Glomerular endothelial cell (primary cell): Measurements from ENCODE around the gene SHC4. TPM values are rescaled to one million over a fixed set of nuclear protein-coding genes. Genes with fewer than 3 reads are reported as not detected.

ENCODE experiments used
- DNase-seq: peaks from one replicate; pipeline ENCODE4 v3.0.0-alpha.2; 2011; ENCODE audit warnings: low read depth, low spot score; ENCODE audit errors: extremely low read depth
- total RNA-seq: library from RNA; depleted of rRNA; stranded (reverse); fragments of >200 nt; gene quantifications from 2 replicates; pipeline ENCODE4 v1.2.3, GENCODE V29; 2015

The SHC4 gene, protein sequence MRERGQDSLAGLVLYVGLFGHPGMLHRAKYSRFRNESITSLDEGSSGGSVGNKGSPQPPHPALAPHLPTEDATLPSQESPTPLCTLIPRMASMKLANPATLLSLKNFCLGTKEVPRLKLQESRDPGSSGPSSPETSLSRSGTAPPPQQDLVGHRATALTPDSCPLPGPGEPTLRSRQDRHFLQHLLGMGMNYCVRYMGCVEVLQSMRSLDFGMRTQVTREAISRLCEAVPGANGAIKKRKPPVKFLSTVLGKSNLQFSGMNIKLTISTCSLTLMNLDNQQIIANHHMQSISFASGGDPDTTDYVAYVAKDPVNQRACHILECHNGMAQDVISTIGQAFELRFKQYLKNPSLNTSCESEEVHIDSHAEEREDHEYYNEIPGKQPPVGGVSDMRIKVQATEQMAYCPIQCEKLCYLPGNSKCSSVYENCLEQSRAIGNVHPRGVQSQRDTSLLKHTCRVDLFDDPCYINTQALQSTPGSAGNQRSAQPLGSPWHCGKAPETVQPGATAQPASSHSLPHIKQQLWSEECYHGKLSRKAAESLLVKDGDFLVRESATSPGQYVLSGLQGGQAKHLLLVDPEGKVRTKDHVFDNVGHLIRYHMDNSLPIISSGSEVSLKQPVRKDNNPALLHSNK
- total RNA-seq: 1.1 and 2.8 TPM in 2 replicates

DNA sequence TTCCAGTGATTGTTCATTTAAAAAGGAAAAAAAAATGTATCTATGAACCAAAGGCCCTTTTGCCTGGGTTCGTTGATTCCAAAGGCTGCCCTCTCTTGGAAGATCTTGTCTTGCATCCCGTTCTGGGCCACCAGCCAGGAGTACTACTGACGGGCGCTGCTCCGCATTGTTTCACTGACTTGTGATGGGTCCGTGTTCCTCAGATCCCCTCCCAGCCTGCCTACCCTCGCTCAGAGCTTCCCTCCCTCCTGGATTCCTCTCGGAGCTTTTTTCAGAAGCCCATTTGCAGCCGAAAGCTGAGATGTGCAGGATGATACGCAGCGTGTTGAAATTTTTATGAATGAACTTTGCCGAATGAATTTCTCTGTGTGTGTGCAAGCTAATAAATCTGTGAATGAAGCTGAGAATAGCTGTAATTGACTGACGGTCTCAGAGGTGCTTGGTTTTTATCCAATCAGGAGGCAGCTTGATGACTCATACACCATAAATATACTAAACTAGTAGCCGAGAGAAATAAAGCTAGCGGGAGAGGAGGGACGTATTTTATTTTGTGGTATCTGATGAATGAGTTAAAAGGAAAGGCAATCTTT is at the start of gene SHC4:
TSS of gene SHC4 (minus strand) at position 396 of the 590 bp plus-strand sequence. CDS start 904 bp downstream, outside the sequence.
- peak; percentile 63 for DNase-seq

DNA sequence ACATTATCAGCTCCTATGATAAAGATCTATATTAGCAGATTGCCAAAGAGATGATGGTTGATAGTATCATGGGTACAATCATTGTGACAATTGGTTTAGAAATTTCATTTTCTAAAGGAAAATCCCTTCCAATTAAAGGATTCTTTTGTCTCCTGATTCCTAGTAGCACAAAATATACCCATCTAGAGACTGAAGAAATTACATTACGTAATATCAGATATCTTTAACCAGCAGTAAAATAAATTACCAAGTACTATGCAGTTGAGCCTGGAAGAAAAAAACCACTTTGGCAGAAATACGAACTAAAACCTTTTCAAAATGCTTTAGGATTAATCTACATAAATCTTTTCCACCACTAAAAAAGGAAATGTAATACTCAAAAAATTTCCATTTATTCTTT is 35.6 kb upstream of the SHC4 start:
- no peak for DNase-seq

DNA sequence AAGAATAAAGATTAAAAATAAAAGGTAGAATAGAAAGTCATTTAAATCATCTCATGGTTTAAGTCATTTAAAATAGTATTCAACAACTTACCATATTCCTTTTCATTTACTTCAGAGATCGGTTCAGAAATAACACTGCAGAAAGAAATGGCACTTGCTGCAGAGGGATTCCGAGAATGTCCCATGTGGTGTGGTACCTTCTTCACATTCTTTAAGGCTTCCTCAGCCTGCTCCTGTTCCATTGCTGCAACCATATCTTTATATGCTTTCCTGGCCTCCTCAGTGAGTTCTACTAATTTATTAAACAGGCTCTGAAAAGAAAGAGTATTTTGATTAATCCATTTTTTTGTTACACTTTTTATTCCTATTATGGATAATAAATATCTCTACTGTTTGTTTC is 32.6 kb upstream of the SHC4 start:
- DNase-seq: no peak

DNA sequence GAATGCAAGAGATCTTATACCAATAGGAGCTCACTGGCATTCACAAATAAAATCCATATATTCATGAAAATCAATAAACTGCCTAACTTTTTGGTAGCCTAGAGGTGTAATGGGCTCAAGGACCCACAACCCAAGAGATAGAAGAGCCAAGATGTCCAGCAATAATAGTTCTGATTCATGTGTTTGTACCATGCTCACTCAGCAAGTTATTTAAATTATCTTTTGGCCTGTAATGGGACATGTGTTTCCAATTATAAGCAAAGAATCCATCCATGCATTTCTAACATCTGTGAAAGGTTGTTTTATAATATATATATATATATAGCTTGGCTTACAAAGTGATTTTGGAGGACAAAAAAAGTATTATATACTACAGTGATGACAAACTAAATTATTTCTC is 29.7 kb upstream of the SHC4 start:
- DNase-seq: no peak

DNA sequence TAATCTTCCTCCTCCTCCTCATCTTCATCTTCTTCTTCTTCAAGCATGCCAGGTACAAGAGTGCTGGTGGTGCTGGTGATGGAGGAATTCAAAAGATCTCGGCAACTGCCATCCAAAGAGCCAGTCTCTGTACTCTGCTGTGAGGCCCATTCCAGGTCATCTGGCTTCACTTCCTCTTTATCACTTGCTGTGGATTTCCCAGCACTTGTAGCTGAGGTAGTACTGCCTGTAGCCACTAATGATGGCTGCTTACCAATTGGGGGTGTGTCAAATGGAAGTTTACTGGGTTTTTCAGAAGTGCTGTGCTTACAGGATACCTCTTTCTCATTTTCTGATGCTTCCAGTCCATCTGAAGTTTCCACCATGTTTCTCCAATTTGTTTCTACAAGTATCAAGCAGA is 28.8 kb upstream of the SHC4 start:
- DNase-seq: no peak

DNA sequence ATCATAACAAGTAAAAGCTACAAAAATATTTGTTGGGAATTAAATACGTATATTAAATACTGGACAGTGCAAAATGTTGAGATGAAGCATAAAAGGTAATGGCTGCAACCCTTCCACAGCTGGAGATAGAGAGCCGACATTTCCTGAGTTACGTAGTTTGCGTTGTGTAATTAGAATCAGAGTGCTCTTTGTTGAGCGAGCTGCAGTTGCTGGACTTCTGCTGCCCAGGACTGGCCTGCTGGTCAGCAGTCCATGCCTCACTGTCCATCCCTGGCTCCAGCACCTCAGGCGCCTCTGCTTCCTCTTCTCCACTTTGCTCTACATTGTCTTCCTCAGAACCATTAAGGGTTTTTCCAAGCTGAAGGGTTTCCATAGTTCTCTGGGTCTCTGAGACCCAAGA is 28.4 kb upstream of the SHC4 start:
- DNase-seq: no peak

DNA sequence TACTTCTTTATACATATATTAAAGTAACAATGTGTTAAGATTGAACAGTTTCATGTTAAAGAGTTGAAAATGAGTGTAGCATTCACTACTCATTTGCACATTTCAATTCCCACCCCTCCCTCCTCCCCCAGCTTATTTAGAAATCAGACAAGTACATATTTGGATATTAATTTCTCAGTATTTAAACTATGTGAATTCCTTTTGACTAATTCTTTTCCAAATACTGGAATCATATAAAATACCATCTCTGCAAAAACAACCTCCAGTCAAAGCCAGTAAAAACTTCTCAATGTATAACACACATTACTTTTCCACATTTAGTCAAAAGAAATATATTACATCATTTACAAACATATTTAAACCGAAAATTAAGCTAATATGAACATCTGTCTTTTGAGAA is 25.5 kb upstream of the SHC4 start:
- DNase-seq: no peak

DNA sequence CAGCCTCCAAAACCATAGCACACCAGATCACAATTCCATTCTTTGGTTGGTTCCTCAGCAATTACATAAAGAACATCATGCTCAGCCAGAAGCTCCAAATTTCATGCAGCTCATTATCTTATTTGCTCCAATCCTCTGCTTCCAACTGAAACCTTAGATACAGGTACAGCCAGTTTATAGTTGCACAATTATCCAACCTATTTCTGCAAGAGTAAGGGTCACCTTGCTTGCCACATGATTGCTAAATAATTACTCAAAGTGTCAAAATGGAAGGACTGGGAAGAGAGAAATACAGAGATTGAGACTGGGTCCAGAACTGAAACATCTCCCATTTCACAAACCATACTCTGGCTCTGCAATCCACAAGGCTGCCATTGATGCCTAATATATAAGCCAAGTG is 23.4 kb upstream of the SHC4 start:
- no peak for DNase-seq

DNA sequence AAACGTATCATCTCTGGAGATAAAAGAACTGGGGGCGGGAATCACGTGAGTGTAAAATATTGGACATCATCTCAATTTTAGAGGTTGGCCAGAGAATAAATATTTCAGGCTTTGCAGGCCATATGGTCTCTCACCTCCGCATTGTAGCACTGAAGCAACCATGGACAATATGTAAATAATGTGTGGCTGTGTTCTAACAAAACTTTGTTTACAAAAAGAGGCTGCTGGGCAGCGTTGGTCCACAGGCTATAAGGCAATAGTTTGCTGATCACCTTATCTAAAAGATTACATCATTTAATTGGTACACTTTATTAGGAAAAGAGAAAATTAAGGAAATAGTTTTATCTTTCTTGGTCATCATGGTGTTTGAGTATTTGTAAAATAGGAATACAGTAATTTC is 22.5 kb upstream of the SHC4 start:
- DNase-seq: no peak

DNA sequence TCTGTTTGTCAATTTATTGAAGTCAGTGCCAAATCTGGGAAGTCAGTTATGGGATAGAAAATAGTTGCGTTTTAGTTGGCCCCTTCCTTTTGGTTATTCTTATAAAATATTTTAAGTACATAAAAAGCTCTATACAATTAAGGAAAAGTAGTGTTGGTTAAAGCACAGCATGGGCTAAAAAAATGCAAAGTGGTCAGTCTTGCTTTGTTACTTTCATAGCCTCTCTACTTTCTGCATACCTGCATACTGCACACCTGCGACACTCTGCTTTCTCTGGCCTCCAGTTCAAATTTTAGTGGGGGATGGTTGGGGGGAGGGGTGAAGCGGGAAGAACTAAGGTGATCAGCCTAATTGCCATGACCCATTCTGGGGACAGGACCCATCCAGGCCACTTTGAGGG is 21.8 kb upstream of the SHC4 start:
- no peak for DNase-seq

DNA sequence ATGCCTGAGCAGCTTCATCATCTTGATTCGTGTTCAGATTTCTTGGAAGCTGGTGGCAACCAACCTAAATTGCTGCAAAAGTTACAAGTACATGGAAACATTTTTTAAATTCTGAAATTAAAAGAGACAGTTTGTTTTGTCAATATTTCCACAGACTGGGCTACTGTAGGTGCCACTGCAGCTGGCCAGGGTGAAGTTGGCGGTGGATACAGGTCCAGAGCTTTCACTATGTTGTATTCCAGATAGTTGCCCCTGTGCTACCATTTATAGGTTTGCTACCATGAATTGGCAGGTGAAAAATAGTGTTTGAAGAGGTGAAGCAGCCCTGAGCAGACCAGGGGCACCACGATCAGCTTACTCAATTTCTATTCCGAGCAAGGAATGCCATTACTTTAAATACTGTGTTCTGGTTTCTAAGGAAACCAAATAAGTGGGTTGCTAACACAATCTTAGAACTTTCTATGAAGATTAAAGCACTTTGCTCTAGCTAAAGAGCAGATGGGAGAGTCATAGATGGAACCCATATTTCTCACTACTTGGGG is 21.2 kb upstream of the SHC4 start:
- no peak for DNase-seq

DNA sequence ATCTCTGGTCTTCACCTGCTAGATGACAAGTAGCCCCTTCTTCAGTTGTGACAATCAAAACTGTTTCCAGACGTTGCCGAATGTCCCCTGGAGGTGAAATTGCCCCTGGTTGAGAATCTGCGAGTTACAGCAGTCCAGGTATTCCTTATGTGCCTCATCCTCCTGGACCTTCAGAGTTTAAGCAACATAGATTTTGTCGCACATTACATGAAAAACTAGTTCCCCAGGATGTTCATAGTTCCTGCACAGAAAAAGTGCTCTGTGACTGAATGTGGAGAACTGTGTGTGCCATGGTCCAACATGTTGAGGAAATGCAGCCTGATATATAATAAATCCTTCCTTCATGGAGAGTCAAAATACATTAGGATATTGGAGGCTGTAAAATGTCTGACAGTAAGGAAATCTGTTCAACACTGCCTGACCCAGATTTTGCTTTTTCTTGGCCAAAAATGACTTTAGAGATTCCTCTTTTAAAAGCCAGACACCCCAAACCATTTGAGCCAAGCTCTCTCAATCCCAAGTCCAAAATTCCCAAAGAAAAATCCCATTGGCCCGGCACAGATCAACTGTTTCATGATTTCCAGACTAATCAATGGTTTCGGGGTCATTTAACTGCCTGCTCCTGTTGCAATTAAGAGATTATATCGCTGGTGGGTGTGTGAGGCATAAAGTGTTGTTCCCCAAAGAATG is 20.4 kb upstream of the SHC4 start:
- DNase-seq: no peak

DNA sequence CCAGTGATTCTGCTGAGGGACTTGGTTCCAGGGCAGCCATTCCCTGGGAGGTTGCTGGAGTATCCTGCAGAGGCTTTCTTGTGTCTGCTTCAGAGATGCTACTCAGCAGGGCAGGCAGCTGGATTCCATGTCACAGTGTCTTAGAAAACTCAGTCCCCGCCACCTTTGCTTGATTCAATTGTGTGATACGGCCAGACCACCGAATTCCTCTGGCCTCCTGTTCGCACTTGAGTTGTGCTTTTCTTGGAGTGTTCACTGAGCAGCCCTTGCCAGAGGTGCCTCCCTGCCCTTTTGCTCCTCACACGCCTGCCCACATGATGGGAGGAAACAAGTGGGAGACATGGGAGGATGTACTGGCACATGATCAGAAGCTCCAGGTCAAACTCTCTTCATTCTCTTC is 19.6 kb upstream of the SHC4 start:
- DNase-seq: no peak

DNA sequence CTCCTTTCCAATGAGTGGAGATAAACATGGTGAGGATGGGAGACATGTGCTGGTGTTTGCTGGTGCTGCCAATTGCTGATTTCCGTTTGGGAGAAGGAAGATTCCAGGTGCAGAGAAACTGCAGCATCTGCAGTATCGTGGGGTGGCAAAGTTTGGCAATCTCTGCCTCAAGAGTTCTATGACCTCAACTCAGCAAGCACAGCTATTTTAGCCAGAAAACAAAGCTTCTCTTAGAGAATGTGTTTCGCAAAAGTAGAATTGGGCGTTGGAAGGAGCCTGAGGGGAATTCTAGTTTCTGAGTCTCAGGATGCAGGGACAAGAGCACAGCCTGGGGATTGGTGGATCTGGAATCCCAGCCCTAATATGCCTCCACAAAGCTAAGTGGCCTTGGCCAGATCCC is 18.2 kb upstream of the SHC4 start:
- DNase-seq: no peak

DNA sequence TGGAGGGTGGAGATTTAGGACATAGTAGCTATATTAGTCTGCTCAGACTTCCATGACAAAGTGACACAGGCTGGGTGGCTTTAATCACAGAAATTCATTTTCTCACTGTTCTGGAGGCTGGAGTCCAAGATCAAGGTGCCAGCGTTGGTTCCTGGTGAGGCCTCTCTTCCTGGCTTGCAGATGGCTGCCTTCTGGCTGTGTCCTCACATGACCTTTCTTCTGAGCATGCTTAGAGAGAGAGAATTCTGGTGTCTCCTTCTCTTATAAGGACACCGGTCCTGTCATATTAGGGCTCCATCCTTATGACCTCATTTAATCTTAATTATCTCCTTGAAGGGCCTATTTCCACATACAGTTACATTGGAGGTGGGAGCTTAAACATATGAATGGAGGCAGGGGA is 14.9 kb upstream of the SHC4 start:
- no peak for DNase-seq

DNA sequence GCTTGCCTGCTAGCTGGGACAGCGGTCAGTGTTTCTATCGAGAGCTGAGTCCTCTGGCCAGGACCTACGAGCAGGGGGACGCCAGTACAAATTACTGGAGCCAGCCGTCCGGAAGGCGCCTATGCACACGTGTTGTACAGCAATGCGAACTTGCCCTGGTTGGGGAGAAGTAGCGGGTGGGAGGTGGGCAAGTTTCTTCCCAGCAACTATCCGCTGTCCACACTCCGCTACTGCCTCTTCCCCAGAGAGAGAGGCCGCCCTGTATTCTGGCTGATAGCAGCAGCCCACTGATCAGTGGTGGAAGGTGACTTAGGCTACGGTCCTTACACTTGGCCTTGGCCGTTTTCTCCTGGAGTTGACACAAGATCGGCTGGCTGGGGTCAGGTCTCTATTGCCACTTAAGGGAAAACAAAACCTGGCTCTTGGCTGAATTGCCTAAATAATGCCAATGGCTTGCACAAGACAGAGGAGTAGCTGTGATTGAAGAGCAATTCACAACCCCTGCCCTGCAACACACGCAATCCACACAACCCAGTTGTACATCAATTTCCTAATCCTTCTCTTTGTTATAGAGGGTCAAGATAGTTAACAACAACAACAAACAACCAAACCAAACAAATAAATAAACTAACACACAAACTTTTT is 12.8 kb upstream of the SHC4 start:
- DNase-seq: no peak

DNA sequence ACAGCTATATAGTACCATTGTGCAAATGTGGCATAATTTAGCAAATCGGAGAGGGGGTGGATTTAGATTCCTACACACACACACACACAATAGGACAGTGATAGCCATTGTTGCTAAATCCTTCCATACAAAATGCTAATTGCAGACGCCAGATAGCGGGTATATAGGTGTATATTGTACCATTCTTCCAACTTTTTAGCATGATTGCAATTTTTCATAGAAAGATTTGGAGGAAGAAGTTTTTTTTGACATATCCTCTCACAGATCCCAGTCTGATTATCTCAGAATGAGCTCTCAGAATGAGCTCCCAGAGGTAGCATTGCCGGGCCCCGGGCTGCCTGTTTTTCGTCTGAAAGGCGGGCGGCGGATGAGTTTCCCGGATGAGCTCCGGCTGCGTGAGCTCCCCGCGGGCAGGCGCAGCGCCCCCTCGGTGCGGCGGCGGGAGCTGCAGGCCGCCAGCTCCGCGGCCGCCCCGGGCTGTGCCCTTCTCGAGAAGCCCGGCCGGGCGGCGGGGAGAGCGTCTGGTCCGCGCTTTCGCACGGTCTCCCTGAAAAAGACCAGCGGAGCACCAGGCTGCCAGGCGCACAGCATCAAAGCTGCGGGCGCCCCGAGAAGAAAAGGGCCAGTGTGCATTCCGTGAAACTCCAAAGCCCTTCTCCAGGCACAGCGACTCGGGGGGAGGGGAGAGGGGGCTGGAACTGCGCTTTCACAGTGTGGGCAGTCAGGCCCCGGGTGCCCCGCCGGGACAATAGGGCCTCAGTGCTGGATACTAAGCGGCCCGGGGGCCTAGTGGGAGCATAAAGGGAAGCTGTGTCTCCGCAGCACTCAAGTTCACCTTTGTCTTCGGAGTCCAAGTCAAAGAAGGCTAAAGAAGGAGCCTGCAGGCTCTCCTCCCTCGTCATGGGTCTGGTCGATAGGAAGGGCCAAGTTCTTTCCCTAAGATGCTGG is 12.0 kb upstream of the SHC4 start:
- DNase-seq: no peak

DNA sequence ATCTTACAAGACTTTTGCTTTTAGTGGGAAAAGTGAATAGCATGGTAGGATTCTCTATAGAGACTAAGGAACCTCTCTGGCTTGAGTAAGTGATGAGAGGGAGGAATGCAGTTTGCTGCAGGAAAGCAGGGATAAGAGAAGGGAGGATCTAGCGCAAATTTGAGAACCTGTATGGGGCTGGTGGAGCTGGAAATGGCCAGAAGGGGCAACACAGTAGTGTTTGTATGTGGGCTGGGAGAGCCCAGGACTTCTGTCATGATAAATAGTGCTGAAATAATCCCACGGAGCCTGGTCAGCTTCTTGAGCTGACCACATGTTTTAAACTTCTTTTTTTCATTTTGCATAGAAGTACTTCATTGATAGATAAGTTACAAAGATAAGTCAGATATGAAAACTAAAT is 11.2 kb upstream of the SHC4 start:
- DNase-seq: no peak

DNA sequence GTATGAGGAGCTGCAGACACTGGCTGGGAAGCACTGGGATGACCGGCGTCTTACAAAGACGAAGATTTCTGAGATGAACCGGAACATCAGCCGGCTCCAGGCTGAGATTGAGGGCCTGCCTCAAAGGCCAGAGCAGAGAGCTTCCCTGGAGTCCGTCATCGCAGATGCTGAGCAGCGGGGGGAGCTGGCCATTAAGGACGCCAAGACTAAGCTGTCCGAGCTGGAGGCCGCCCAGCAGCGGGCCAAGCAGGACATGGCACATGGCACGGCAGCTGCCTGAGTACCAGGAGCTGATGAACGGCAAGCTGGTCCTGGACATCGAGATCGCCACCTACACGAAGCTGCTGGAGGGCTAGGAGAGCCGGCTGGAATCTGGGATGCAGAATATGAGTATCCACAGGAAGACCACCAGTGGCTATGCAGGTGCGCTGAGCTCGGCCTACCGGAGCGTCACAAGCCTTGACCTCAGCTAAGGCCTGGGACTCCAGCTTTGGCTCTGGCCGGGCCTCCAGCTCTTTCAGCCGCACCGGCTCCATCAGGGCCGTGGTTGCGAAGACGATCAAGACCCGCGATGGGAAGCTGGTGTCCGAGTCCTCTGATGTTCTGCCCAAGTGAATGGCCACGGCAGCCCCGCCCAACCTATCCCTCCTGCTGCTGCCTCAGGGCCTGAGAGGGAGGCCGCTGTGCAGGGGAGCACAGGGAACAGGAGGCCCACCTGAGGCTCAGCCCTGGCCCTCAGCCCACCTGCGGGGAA is 9.2 kb upstream of the SHC4 start:
- no peak for DNase-seq
